Activated CD8-positive, alpha-beta memory T cell treated with anti-CD3 and anti-CD28 coated beads for 24 hours (primary cell): Measurements from ENCODE around the gene DERA.
"Not testable (repeated sequence)": the region's sequence is repeated elsewhere in the genome, so short reads cannot be mapped to it uniquely, and the experiment has no call there.

Source experiments
- DNase-seq: peaks from one replicate; pipeline ENCODE4 v3.0.0-alpha.2; 2020

The DERA gene

DNA sequence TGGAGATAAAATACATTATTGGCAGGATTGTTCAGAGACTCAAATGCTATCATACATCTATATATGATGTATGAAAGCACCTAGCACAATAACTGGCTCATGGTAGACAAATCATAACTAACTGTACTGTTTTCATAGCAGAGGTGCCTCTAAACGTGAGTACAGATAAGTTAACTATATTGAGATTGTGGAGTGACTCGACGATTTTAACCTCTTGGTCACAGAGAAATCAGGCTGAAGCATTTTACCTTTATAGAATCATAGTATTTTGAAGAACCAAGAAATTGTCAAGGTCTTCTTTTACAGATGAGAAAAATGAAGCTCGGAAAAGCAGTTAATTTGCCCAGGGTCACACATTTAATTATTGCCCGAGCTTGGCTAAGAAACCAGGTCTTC is 666 bp upstream of the DERA start:
- DNase-seq = no peak

DNA sequence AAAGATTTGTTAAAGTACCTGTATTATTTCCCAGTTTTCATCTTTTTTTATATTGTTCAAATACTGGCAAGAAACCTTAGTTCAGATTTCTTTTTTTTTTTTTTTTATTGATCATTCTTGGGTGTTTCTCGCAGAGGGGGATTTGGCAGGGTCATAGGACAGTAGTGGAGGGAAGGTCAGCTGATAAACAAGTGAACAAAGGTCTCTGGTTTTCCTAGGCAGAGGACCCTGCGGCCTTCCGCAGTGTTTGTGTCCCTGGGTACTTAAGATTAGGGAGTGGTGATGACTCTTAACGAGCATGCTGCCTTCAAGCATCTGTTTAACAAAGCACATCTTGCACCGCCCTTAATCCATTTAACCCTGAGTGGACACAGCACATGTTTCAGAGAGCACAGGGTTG is 799 bp downstream of the DERA start:
- not testable (repeated sequence) for DNase-seq

DNA sequence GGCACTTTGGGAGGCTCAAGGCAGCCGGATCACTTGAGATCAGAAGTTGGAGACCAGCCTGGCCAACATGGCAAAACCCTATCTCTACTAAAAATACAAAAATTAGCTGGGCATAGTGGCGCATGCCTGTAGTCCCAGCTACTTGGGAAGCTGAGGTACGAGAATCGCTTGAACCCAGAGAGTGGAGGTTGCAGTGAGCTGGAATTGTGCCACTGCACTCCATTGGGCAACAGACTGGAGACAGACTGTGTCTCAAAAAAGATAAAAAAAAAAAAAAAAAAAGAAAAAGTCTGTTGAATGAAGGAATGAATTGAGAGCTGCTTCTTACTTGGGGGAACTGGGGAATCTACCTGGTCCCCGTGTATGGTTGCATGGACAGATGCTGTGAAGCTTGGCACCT is 3.0 kb downstream of the DERA start:
- not testable (repeated sequence) for DNase-seq

DNA sequence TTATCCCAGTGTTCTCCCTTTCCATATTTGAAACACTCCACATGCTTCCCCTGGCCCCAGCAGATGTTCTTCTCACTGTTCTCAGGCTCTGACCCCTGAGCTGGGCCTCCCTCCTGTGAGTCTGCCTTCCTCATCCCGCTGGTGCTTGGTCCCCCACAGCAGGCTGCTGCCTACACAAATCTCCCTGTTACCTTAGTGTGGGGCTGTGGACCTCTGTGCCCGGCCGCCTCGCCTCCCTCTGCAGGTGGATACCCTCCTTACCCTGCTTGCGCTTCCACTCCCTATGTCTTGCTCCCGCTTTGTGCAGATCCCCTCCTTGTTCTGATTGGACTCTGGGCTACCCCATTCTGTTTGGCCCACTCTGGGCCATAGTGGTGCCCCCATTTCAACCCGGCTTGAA is 6.9 kb downstream of the DERA start:
- no peak for DNase-seq

DNA sequence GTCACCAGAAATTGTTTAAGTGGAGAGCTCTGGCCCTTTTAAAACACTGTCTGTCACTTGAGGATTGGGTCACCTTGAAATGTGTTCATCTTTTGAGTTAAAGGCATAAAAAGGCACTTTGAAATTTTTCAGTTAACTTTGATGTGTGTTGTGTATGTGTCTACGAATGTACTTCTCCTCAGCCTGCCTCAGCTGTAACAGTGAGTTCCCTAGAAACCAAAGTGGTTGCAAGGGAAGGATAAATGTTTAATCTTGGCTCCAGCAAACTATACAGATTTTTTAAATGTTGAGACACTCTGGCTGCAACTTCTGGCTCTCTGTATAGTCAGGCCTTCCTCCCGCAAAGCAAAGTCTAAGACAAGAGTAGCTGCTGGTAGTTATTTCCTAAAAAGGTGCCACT is 8.3 kb downstream of the DERA start:
- no peak for DNase-seq

DNA sequence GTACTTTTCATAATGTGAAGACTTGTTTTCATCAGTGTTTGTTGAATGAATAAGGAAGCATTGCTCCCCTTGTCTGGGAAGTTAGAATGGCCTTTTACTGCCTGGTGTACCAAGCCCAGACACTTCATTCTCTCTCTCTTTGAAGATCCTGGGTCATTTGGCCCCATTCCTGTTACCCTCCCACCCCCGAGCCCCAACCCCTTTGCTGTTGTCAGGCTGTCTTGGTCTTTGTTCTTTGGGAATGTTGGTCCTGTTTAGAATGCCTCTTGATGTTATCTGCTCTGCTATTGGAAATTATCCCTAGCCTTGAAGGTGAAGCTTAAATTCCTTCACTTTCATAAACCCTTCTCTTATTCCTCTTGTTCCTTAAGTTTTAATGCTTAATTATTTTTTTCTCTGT is 13.8 kb downstream of the DERA start:
- DNase-seq = no peak

DNA sequence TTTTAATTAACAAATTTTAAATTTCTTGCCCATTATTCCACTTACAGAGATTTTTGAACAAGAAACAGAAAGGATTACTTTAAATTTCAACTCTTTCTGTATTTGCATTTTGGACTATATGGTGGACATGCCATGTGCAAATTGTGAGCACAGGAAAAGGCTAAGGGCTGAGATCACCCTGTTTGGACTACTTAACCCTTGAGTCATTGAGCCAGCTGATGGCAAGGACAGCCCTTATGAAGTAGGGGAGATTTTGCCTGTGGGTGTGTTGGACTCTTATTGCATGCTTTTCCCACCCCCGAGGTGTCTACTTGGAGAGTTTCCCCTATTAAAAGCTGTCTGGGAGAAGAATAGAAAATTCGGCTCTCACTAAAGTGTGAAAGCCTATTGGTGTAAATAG is 17.2 kb downstream of the DERA start:
- DNase-seq = no peak

DNA sequence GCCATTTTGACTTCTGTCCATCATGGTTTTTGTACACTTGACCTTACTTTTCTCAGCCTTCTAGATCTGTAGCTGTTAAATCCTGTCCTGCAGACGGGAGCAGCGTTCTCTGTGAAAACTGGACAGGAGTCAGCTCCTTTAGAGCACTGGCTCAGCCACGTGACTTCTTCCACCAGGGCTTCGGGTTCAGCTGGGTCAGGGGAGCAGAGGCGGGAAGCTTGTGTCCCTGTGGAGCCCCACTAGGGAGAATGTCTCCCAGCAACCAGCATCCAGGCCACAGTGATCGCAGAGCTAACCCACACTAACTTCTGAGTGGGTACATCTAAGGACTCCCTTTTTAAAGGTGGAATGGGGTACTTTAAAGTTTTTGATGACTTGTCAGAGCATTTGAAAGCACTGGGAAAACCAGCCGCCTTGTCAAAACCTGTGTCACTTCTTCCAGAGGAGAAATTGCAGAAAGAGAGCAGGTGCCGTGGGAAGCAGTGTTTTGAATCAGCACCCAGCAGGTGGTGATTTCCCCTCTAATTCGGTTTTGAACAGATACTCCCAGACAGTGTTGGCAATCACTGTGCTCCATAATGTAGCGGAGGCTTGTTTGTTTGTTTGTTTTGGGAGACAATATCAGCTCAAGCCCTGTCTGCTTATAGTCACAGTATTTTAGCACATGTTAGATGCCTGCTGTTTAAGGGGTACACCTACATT is 17.9 kb downstream of the DERA start:
- no peak for DNase-seq

DNA sequence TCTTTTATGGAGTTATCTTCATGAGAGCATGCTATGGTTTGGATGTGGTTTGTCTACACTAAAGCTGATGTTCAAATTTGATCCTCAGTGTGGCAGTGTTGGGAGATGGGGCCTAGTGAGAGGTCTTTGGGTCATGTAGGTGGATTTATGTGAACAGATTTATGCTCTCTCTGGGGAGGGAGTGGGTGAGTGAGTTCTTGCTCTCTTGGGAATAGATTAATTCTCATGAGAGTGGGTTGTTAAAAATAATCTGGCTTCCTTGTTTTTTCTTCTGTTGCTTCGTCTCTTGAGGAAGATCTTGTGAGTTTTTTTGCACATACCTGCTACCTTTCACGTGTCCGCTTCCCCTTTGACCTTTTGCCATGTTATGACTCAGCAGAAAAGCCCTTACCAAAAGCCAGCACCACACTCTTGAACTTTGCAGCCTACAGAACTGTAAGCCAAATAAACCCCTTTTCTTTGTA is 20.5 kb downstream of the DERA start:
- DNase-seq = no peak

DNA sequence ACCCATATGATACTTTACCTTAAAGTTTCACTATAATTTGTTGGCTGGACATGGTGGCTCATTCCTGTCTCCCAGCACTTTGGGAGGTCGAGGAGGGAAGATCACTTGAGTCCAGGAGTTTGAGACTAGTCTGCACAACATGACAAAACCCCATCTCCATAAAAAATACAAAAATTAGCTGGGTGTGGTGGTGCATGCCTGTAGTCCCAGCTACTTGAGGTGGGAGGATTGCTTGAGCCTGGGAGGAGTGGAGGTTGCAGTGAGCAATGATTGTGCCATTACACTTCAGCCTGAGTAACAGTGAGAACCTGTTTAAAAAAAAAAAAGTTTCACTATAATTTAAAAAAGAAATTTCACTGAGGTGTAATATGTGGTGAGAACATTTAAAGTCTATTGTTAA is 21.2 kb downstream of the DERA start:
- no peak for DNase-seq

DNA sequence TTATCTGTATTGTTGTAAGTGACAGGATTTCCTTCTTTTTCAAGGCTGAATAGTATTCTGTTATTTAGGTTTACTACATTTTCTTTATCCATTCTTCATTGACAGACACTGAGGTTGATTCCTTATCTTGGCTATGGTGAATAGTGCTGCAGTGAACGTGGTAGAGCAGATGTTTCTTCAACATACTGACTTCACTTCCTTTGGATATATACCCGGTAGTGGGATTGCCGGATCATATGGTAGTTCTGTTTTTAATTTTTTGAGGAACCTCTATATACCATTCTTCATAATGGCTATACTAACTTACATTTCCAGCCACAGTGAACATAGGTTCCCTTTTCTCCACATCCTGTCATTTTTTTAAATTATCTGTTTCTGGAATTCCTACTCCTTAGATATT is 21.8 kb downstream of the DERA start:
- DNase-seq = no peak

DNA sequence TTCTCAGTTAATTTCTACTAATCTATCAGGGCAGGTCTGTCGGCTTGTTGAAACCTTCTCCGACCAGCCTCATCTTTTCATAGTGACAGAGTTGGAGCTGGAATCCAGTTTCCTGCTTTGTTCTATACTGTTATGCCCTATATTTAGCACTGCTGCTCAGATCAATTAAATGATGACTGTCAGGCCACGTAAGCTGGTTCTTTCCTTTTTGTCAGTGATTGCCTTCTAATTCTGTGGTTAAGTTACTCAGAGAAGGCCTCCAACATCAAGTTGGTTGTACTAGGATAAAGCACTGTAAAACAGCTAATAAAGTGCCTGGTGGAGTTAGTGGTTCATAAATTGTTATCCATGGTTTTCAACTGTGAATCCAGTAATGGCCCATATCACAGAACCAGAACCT is 22.6 kb downstream of the DERA start:
- DNase-seq = no peak

DNA sequence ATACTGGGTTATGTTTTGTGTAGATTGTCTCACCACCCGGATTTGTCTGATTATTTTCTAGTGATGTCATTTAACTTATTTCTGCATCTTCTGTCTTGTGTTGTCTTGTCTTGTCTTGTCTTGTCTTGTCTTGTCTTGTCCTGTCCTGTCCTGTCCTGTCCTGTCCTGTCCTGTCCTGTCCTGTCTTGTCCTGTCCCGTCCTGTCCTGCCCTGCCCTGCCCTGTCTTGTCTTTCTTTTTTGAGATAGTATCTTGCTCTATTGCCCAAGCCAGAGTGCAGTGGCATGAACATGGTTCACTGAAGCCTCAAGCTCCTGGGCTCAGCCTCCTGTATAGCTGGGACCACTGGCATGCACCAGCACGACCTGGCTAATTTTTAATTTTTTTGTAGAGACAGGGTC is 25.6 kb downstream of the DERA start:
- no peak for DNase-seq

DNA sequence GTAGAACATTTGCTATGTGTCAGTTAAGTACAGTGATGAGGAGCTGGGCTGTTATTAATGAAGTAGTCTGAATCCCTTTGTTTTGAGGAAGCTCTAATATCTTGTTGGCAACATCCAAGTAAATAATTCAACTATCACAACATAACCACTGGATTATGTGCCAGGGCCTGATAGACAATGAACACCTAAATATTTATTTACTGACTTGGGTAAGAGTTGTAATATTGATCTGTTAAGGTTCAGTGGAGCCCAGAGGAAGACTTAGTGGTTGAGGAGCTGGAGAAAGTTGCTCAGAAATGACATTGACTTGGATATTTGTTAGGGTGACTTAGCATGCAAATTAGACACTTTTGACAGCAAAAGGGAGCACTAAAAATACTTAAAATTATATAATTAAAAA is 26.8 kb downstream of the DERA start:
- no peak for DNase-seq

DNA sequence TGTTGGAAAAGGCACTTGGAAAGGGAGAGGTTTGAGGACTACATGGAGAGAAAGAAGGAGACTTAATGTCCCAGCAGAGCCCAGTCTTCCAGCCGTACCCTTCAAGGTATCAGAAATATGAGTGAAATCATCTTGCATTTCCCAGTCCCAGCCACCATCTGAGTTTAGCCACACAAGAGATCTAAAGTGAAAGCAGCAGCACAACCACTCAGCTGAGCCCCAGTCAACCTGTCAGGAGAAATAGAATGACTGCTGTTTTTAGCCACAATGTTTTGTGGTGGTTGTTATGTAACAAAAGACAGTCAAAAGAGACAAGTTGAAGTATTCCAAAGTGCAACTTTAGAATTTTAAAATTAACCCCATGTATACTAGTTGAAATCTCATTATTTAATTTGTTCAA is 28.0 kb downstream of the DERA start:
- DNase-seq = no peak

DNA sequence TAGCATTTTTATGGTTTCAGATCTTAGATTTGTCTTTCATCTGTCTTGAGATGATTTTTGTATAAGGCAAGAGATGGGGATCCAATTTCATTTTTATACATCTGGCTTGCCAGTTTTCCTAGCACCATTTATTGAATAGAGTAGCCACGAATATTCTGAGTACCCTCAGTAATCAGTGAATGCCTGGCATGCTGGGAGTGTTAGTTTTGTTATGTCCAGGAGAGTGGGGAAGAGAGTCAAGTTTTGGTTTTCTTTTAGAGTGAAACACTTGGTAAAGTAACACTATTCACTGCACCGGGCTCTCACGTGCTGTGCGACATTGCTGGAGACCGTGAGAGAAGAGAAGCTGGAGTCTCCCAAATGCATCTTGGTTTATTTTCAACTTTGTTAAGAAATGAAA is 31.3 kb downstream of the DERA start:
- DNase-seq = no peak

DNA sequence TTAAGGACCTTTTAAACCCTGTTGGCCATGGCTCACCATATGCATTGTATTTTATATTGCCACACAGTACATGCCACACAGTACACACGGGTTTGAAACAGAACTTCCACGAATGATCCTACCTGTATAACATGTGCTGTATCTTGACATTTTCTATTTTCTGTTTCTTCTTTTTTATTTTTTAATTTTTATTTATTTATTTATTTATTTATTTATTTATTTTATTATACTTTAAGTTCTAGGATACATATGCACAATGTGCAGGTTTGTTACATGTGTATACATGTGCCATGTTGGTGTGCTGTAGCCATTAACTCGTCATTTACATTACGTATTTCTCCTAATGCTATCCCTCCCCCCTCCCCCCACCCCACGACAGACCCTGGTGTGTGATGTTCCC is 32.4 kb downstream of the DERA start:
- not testable (repeated sequence) for DNase-seq

DNA sequence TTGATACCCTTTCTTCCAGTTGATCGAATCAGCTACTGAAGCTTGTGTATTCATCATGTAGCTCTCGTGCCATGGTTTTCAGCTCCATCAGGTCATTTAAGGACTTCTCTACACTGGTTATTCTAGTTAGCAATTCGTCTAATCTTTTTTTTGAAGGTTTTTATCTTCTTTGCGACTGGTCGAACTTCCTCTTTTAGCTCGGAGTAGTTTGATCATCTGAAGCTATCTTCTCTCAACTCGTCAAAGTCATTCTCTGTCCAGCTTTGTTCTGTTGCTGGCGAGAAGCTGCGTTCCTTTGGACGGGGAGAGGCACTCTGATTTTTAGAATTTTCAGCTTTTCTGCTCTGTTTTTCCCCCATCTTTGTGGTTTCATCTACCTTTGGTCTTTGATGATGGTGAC is 37.3 kb downstream of the DERA start:
- not testable (repeated sequence) for DNase-seq

DNA sequence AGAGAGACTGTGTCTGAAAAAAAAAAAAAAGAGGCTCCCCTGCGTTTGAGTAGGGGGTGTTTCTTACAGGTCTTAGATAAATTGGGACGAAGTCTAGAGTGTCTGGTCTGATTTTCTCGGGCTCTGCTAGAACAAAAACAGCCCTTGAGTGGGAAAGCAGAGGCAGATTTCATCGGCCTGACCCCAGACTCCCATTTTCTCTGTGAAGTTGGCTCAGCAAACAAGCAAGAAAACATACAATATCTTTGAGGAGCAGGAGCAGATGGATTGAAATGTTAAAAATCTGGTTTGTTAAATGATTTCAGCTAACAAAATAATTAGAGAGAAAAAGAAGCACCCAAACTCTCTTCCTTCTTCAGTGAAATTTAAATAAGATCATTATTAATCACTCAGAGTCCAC is 44.1 kb downstream of the DERA start:
- DNase-seq = no peak

DNA sequence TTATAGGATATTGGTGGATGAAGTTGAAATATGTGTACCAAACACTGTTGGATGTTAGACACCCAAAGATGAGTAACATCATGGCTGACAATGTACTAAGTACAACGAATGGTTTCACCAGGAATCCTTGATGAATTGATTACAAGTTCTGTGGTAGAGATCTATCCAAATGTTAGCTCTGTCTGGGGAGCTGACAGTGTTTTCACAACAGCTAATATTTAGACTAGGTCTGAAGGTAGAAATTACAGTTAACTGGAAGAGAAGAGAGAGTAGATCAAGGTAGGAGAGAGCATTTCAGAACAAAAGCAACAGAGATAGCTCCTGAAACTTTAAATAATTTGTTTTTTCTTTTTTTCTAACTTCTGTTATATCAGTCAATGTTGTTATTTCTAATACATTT is 44.9 kb downstream of the DERA start:
- no peak for DNase-seq

DNA sequence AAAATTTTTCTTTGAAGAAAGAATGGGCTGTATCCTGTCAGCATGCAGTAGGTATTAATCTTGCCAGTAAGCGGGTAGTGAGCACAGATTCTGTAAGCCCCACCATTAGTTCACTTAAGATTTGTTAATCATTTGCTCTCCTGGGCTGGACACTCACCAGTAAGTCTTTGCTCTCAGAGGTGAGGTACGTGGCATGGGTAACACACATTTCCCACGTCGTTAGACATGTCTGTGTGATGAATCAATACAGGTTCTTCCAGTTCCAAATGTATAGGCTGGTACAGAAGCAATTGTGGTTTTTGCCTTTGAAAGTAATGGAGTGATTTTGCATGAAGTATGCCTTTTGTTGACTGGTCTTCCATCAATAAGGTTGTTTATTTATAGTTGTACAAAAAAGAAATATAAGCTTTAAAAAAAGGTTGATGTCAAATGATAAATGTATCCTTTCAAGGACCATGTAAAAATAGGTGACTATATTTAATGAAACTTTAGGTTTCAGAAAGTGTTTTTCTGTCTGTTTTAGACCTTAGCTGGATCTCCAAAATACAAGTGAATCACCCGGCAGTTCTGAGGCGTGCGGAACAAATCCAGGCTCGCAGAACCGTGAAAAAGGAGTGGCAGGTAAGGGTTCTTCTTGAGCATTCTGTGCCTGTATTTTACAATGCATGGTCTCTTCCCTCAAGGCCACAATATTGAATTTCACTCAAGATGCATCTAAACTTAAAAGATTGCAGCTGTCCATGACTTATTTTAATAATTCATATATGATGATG is 45.5 kb downstream of the DERA start:
- DNase-seq = no peak

DNA sequence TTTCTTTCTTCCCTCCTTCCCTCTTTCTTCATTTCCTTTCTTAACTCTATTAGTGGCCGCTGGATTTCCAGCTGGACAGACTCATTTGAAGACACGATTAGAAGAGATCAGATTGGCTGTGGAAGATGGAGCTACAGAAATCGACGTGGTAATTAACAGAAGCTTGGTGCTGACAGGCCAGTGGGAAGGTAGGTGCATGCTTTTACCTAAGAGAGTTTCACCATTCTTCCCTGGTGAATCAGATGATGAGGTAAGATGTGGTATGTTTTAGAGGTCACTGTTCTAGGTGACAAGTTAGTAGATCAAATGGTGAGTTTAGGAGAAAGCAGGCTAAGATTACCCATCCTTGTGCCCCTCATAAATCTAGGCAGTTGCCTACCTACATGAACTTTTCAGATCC is 51.6 kb downstream of the DERA start:
- DNase-seq = no peak

DNA sequence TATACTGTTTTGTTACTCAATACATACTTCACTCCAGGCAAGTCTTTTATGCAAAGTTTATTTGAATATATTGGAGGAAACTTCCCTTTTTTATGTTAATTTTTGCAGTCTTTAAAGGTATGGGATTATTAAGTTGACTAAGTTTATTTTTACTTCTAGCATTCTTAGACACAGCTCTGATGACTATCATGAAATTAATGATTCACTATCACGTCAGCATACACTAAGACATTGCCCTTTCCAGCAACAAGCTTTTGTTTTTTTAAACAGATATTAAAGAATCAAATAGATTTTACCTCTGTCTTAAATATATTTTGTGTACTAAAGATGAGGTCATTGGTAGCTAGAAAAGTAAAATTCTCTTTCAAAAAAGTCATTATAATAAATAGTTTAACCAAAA is 52.1 kb downstream of the DERA start:
- DNase-seq = no peak

DNA sequence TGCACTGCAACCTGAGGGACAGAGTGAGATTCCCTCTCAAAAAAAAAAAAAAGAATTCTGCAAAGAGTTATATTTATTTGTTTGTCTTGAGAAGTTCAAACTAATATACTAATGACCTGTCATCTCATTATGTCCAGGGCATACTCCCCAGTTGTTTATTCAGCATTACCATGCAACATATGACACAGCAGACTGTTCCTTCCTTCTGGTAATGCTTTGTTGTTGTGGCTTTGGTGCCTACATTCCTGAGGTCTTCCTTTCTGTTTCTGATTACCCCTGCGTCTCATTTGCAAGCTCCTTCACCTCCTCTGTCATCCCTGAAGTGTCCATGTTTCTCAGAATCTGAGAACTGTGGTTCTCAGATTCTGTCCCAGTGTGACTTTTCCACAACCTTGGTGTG is 55.3 kb downstream of the DERA start:
- DNase-seq = no peak

DNA sequence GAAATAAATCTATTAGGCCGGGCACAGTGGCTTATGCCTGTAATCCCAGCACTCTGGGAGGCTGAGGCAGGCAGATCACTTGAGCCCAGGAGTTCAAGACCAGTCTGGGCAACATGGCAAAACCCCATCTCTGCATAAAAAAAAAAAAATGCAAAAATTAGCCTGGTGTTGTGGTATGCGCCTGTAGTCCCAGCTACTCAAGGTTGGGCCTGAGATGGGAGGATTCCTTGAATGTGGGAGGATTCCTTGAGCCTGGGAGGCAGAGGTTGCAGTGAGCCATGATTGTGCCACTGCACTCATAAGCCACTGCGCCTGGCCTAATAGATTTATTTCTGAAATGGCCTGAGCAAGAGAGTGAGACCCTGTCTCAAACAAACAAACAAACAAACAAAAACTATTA is 55.9 kb downstream of the DERA start:
- DNase-seq = not testable (repeated sequence)
